Nephron progenitor cell (in vitro differentiated cells): ENCODE data around the gene SEC22A.

Source experiments
- DNase-seq: peaks from one replicate; pipeline ENCODE4 v3.0.0; 2021
- H3K27ac Mint-ChIP-seq: 2 replicates; pipeline ENCODE4 v1.8.0; 2021; ENCODE audit warnings: mild to moderate bottlenecking, moderate library complexity, mixed read lengths
- H3K27me3 Mint-ChIP-seq: 2 replicates; pipeline ENCODE4 v1.8.0; 2021; ENCODE audit warnings: mild to moderate bottlenecking, low read depth, mixed read lengths; ENCODE audit not compliant: poor library complexity
- H3K36me3 Mint-ChIP-seq: 2 replicates; pipeline ENCODE4 v1.8.0; 2021; ENCODE audit warnings: low read depth, mixed read lengths
- H3K4me1 Mint-ChIP-seq: 2 replicates; pipeline ENCODE4 v1.8.0; 2021; ENCODE audit warnings: mixed read lengths
- H3K4me3 Mint-ChIP-seq: 2 replicates; pipeline ENCODE4 v1.8.0; 2021; ENCODE audit warnings: mild to moderate bottlenecking, moderate library complexity, mixed read lengths
- H3K9me3 Mint-ChIP-seq: 2 replicates; pipeline ENCODE4 v1.8.0; 2021; ENCODE audit warnings: mild to moderate bottlenecking, moderate library complexity, mixed read lengths
- CTCF ChIP-seq: fragments of 200-600 bp; sonication (generic); IDR thresholded peaks from 2 replicates; pipeline ENCODE4 v1.5.0; 2021; ENCODE audit warnings: antibody characterized with exemption

The SEC22A gene

DNA sequence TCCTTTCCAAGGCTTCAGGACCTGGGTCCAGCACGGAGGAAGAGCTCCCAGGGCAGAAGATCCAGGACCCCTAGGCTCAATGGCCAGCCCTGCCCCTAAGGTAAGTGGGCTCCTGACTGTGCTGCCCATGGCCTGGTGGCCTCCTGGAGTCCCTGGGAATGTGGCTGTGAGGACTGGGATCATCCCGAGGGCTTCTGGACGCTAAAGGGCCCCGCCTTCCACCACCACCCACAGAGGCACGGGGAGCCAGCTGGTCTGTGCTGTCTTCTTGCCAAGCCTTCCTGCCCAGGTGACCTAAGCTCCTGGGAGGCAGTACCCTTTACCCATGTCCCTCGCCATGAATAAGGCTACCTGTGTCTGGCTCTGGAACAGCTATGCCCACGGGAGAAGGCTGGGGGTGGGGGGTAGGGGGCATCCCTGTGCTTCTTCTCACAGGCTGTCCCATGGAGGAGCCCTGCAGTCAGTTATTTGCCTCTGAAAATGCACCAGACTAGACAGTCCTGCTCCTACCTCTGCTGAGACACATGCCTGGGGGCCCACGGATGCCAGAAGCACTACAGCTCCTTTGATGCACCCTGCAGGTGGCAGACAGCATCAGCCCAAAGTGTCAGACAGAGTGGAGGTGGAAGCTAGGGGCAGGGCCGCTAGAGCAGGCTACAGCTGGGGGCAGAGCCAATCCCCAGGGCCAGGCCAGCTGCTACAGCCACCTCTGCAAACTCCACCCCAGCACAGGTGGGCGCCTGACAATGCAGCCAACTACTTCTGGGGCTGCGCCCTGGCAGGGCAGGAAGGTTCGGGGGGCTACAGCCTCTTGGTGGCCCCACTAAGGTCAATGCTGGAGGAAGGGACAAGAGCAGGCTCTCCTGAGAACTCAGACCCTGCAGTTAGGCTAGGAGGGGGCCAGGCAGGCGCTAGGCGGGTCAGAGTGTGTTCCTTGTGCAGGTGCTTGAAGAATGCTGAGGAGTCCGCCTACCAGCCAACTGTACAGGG lies 90.9 kb downstream of the SEC22A start:
- peaks cover 7% of the 10 kb centered on the region for H3K9me3 Mint-ChIP-seq
- H3K27ac Mint-ChIP-seq = no peak overlapping the region

GRCh38 chr3:123294296-123294938 lies 92.7 kb downstream of the SEC22A start:
- Mint-ChIP-seq H3K4me3 (no peak overlapping the region), H3K36me3 (no peaks in the 10 kb centered on the region), H3K9me3 (peaks cover 7% of the 10 kb centered on the region), H3K27me3 (peaks cover 21% of the 10 kb centered on the region), H3K4me1 (no peaks in the 10 kb centered on the region), H3K27ac (no peak overlapping the region)
- DNase-seq = no peak
- no peak for TF ChIP-seq CTCF

More for the DNA sequence above, 90.9 kb downstream of the SEC22A start:
- Mint-ChIP-seq H3K4me1 (no peaks in the 10 kb centered on the region), H3K36me3 (no peaks in the 10 kb centered on the region), H3K4me3 (no peak overlapping the region), H3K27me3 (peaks cover 14% of the 10 kb centered on the region)
- DNase-seq = no peak
- TF ChIP-seq CTCF = no peak

DNA sequence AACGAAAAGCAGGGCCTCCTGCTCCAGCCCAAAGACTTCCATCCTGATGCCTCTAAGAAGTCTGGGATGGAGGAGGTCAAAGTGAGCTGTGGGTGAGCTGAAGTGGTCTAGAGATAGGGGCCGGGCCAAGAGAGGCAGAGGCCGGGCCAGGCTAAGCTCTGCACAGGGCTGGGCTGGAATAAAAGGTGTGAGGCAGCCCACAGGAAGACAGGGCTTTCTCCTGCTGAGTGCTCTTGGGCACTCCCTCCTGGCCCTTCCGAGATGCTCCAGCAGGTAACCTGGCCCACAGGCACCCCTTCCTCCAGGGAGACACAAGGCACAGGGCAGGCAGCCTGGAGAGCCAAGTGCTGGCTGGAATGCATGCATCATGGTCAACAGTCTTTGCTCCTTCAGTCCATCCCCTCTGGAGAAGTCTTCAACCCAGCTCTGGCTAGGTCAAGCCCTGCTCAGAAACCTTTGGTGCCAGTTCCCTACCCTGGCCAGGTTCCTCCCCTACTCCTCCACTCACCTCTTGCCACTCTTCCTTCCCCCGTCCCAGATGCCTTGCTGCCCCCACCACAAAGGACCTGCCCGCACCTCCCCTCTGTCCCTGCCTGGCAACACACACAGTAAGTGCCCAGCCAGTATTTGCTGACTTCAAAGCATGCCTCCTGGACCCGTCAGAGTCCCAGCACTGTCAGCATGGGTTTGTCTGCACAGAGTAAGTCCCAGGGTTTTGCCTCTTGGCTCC lies 93.6 kb downstream of the SEC22A start:
- no peaks in the 10 kb centered on the region for H3K4me1 Mint-ChIP-seq
- no peak overlapping the region for H3K27ac Mint-ChIP-seq
- H3K9me3 Mint-ChIP-seq = peaks cover 7% of the 10 kb centered on the region
- H3K36me3 Mint-ChIP-seq = no peaks in the 10 kb centered on the region
- no peak for DNase-seq
- H3K4me3 Mint-ChIP-seq = no peak overlapping the region
- peaks cover 21% of the 10 kb centered on the region for H3K27me3 Mint-ChIP-seq
- no peak for TF ChIP-seq CTCF

GRCh38 chr3:123295901-123296250 lies 94.1 kb downstream of the SEC22A start:
- Mint-ChIP-seq H3K27ac (no peak overlapping the region), H3K9me3 (peaks cover 7% of the 10 kb centered on the region), H3K4me3 (no peak overlapping the region), H3K36me3 (no peaks in the 10 kb centered on the region), H3K4me1 (no peaks in the 10 kb centered on the region), H3K27me3 (peaks cover 18% of the 10 kb centered on the region)
- TF ChIP-seq CTCF = no peak
- DNase-seq = no peak

DNA sequence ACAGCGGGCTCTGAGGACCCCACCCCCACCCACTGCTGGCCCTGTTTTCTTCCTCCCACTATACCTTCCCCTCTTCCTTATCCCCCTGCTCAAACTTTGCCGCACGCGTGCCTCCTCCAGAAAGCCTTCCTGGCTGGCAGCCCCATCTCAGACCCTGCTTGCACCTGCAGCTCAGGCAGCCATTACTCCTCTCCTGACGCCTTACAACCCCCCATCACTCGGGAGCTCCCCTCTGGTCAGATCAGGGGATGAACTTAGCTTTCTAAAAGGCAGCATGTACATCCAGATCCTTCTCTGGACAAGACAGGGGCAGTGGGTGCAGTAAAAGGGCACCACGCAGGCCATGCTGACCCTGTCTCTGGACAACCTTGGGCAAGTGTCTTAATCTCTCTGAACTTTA lies 94.5 kb downstream of the SEC22A start:
- Mint-ChIP-seq H3K4me3 (no peak overlapping the region), H3K27ac (no peak overlapping the region), H3K27me3 (peaks cover 18% of the 10 kb centered on the region), H3K9me3 (peaks cover 7% of the 10 kb centered on the region), H3K36me3 (no peaks in the 10 kb centered on the region), H3K4me1 (no peaks in the 10 kb centered on the region)
- DNase-seq = no peak
- TF ChIP-seq CTCF = no peak
